HepG2 (cell line): ENCODE results near the gene INAFM1.
A peak's percentile ranks its signal among the peaks of the same experiment; 100 is the strongest.

Experiments used
- CHD2 ChIP-seq: IDR thresholded peaks from 2 replicates; pipeline ENCODE4 v1.6.1; 2011; ENCODE audit warnings: low read depth, low read length, improper control_type of control experiment
- CHD4 ChIP-seq: fragments of 200-600 bp; sonication (generic); IDR thresholded peaks from 2 replicates; pipeline ENCODE4 v1.7.0; 2017; ENCODE audit warnings: mild to moderate bottlenecking, low read length, borderline replicate concordance
- GABPA ChIP-seq, 2 experiments: IDR thresholded peaks; 2 replicates each; pipeline ENCODE4 v1.6.1; 2011 to 2016; ENCODE audit warnings: low read depth in 2 of 2, low read length in 1 of 2, missing biosample characterization in 1 of 2, missing genetic modification characterization in 1 of 2
- GTF2F1 ChIP-seq: fragments of 150-350 bp; IDR thresholded peaks from 2 replicates; pipeline ENCODE4 v1.6.1; 2014; ENCODE audit warnings: low read length
- HMG20B ChIP-seq: conservative IDR thresholded peaks from 2 replicates; pipeline ENCODE4 v1.6.1; 2016; ENCODE audit warnings: missing genetic modification reagents, missing compliant biosample characterization
- HNRNPL ChIP-seq: fragments of 200-400 bp; formaldehyde crosslinking; IDR thresholded peaks from 2 replicates; pipeline ENCODE4 v1.6.1; 2017; ENCODE audit warnings: mild to moderate bottlenecking, low read depth, low read length
- NBN ChIP-seq: fragments of 450-650 bp; conservative IDR thresholded peaks from 2 replicates; pipeline ENCODE4 v1.6.1; 2017
- POLR2A ChIP-seq, 2 experiments: IDR thresholded peaks; 2 replicates each; pipeline ENCODE4 v1.6.1; 2011; ENCODE audit warnings: low read depth in 2 of 2, low read length in 2 of 2, mild to moderate bottlenecking in 1 of 2, moderate library complexity in 1 of 2; ENCODE audit not compliant: insufficient read depth in 1 of 2
- SMARCE1 ChIP-seq: fragments of 450-650 bp; IDR thresholded peaks from 2 replicates; pipeline ENCODE4 v1.6.1; 2017; ENCODE audit warnings: borderline replicate concordance
- ZMYM4 ChIP-seq: sonication (generic); formaldehyde crosslinking; IDR thresholded peaks from 2 replicates; pipeline ENCODE4 v1.8.1; 2023; ENCODE audit warnings: mild to moderate bottlenecking, missing genetic modification reagents
- TF ChIP-seq, protein P1 (sequence below): sonication (generic); formaldehyde crosslinking; IDR thresholded peaks from 2 replicates; pipeline ENCODE4 v1.4.0; 2020; ENCODE audit warnings: missing genetic modification reagents
- TF ChIP-seq, protein P2 (sequence below): sonication (generic); formaldehyde crosslinking; conservative IDR thresholded peaks from 2 replicates; pipeline ENCODE4 v1.8.0; 2022; ENCODE audit warnings: missing genetic modification reagents

DNA sequence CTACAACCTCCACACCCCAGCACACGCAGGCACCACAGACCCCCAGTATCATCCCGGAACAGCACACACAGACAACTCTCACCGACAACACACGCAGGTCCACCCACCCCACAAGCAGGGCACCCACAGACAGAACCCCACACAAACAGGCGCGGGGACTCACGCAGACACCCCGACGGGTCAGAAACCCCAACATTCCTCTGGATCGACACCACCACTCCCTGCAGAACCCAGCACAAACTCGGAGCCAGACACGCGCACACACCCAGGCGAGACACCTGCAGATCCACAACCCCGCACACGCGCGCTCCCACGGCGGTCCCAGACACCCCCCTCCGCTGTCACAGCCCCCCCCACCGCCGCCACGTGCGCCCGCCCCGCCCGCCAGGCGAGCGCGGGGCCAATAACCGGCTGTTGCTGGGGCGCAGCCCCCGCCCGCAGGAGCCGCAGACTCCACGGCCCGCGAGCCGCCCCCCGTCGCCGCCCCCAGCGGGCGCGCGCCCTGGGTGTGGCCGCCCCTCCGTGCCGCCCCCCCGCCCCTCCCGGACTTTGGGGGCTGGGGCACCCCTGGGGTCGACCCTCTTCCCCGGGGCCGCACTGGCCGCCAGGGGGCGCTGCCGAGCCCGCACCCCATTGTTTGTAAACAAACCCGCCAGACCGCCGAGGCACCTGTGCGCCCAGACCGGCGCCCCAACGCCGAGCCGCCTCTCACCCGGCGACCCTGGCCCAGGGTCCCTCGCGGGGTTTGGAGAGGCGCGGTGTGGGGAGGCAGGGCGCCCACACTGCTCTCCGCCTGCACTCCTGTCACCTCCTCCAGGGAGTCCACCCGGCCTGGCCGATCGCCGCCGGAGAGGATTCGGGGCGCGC is 44.4 kb upstream of the INAFM1 start:
- TF ChIP-seq GTF2F1 (no peak), SMARCE1 (no peak), ZMYM4 (no peak), HNRNPL (0 out of 2 replicates have a peak, but pooled peaks have one; percentile 26), HMG20B (CRISPR knock-in tag) (no peak), CHD2 (no peak), CHD4 (no peak), GABPA (IDR thresholded peaks at IDR 0.05; ENCODE audit: low read depth, low read length) (no peak), GABPA (CRISPR knock-in tag; IDR thresholded peaks at IDR 0.05; ENCODE audit: low read depth) (no peak), NBN (no peak), POLR2A (IDR thresholded peaks at IDR 0.05; ENCODE audit: insufficient read depth in 1 of 2, low read depth in 2 of 2, low read length in 2 of 2) (no peak)
- TF ChIP-seq, protein P1, sequence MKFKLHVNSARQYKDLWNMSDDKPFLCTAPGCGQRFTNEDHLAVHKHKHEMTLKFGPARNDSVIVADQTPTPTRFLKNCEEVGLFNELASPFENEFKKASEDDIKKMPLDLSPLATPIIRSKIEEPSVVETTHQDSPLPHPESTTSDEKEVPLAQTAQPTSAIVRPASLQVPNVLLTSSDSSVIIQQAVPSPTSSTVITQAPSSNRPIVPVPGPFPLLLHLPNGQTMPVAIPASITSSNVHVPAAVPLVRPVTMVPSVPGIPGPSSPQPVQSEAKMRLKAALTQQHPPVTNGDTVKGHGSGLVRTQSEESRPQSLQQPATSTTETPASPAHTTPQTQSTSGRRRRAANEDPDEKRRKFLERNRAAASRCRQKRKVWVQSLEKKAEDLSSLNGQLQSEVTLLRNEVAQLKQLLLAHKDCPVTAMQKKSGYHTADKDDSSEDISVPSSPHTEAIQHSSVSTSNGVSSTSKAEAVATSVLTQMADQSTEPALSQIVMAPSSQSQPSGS: no peak
- TF ChIP-seq, protein P2, sequence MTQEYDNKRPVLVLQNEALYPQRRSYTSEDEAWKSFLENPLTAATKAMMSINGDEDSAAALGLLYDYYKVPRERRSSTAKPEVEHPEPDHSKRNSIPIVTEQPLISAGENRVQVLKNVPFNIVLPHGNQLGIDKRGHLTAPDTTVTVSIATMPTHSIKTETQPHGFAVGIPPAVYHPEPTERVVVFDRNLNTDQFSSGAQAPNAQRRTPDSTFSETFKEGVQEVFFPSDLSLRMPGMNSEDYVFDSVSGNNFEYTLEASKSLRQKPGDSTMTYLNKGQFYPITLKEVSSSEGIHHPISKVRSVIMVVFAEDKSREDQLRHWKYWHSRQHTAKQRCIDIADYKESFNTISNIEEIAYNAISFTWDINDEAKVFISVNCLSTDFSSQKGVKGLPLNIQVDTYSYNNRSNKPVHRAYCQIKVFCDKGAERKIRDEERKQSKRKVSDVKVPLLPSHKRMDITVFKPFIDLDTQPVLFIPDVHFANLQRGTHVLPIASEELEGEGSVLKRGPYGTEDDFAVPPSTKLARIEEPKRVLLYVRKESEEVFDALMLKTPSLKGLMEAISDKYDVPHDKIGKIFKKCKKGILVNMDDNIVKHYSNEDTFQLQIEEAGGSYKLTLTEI: no peak
